ENCODE results near the gene FAM13A.

DNA sequence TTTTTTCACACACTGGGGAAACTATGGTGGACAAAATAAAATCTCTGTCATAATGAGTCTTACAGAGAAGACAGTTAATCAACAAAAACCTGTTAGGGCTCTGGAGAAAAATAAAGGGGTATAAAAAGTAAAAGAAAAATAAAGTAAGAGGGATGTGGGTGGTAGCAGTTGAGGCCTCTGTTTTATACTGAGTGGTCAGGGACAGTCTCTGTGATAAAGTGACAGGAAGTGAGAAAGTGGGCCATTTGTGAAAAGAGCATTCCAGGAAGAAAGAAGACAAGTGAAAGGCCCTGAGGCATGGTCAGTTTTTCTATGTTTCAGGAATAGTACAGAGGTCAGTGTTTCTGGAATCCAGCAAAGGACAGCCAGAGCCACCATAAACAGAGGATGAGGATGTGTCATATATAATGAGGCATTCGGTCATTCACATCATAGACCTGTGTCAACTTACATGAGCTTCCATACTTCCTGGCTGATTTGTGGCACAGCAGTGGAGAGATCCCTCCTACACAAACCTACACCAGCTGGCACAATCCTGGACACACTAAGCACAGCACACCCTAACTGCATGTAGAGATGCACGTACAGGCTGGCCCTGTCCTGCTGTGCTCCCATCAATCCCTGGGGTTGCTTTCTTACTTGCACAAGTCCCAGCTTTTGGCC is 295.0 kb downstream of the FAM13A start:
- TF ChIP-seq, protein P1, sequence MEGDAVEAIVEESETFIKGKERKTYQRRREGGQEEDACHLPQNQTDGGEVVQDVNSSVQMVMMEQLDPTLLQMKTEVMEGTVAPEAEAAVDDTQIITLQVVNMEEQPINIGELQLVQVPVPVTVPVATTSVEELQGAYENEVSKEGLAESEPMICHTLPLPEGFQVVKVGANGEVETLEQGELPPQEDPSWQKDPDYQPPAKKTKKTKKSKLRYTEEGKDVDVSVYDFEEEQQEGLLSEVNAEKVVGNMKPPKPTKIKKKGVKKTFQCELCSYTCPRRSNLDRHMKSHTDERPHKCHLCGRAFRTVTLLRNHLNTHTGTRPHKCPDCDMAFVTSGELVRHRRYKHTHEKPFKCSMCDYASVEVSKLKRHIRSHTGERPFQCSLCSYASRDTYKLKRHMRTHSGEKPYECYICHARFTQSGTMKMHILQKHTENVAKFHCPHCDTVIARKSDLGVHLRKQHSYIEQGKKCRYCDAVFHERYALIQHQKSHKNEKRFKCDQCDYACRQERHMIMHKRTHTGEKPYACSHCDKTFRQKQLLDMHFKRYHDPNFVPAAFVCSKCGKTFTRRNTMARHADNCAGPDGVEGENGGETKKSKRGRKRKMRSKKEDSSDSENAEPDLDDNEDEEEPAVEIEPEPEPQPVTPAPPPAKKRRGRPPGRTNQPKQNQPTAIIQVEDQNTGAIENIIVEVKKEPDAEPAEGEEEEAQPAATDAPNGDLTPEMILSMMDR (IDR thresholded peaks at IDR 0.05; ENCODE audit: control extremely low read depth in 1 of 3, insufficient read depth in 1 of 3, low read depth in 1 of 3, low read length in 3 of 3) = no peak
- TF ChIP-seq EP300 (IDR thresholded peaks at IDR 0.05; ENCODE audit: borderline replicate concordance in 1 of 2, low read depth in 2 of 2, low read length in 2 of 2) (no peak), KDM1A (IDR thresholded peaks at IDR 0.05; ENCODE audit: borderline replicate concordance, low read length) (no peak), HDAC2 (IDR thresholded peaks at IDR 0.05; ENCODE audit: borderline replicate concordance in 1 of 2, low read depth in 2 of 2, low read length in 2 of 2) (no peak), GABPA (IDR thresholded peaks at IDR 0.05; ENCODE audit: borderline replicate concordance, insufficient read depth, low read length) (no peak), SP1 (IDR thresholded peaks at IDR 0.05; ENCODE audit: low read depth, low read length) (no peak), SUZ12 (IDR thresholded peaks at IDR 0.05; ENCODE audit: low read length) (no peak), CEBPB (IDR thresholded peaks at IDR 0.05; ENCODE audit: low read depth, low read length) (no peak), POLR2A (IDR thresholded peaks at IDR 0.05; ENCODE audit: control extremely low read depth in 1 of 2, low read depth in 2 of 2, low read length in 2 of 2) (no peak), TBP (IDR thresholded peaks at IDR 0.05; ENCODE audit: low read depth, low read length) (no peak), PHF8 (conservative IDR thresholded peaks at IDR 0.05; ENCODE audit: low read depth, low read length) (no peak), SIN3A (conservative IDR thresholded peaks at IDR 0.05 in 1 of 2, IDR thresholded peaks at IDR 0.05 in 1 of 2; ENCODE audit: low read depth in 1 of 2, low read length in 2 of 2) (no peak)
- TF ChIP-seq, protein P2, sequence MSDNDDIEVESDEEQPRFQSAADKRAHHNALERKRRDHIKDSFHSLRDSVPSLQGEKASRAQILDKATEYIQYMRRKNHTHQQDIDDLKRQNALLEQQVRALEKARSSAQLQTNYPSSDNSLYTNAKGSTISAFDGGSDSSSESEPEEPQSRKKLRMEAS (IDR thresholded peaks at IDR 0.05) = no peak

All from H1 (cell line).